Measurements from ENCODE around the gene ASPHD1. TPM values are rescaled to one million over a fixed set of nuclear protein-coding genes. Genes with fewer than 3 reads are reported as not detected.
"Not testable (repeated sequence)": the region's sequence is repeated elsewhere in the genome, so short reads cannot be mapped to it uniquely, and the experiment has no call there.

The ASPHD1 gene
- total and polyA plus RNA-seq, 11 donors, result 0.20 to 5.3 (median 0.54) TPM; not detected in 4

GRCh38 chr16:29863669-29863984 is 36.7 kb upstream of the ASPHD1 start:
- Histone ChIP-seq H3K4me3 (peak overlapping the region in 9 of 12 donors; percentile 79 to 100 (median 94)), H3K36me3 (peaks cover 0 to 29% (median 24%) of the 10 kb centered on the region in 9 donors), H3K27ac (peak overlapping the region in 11 of 12 donors; percentile 84 to 97 (median 95)), H3K9me3 (no peaks in the 10 kb centered on the region), H3K4me1 (peaks cover 0 to 27% (median 16%) of the 10 kb centered on the region in 12 donors), H3K27me3 (no peaks in the 10 kb centered on the region)
- WGBS, 4 donors, result 28 to 38% (median 35%) methylated on average over 14 to 16 of the region's 16 CpGs
- DNase-seq (no peak), ATAC-seq (no peak)
- intact Hi-C loops (cut with DNase I), result loop anchor here in 8 of 10 donors (2.0 to 10.0 kb wide), 9 partner anchors 41 to 161 kb away; partner anchors contain the start of genes C16orf92 (in 3 of the 8), PAGR1 (in 3 of the 8), HIRIP3 (in 2 of the 8) and INO80E (in 2 of the 8)
- TF ChIP-seq CTCF (IDR thresholded peaks at IDR 0.05) (no peak), POLR2A (IDR thresholded peaks at IDR 0.05) (no peak)

DNA sequence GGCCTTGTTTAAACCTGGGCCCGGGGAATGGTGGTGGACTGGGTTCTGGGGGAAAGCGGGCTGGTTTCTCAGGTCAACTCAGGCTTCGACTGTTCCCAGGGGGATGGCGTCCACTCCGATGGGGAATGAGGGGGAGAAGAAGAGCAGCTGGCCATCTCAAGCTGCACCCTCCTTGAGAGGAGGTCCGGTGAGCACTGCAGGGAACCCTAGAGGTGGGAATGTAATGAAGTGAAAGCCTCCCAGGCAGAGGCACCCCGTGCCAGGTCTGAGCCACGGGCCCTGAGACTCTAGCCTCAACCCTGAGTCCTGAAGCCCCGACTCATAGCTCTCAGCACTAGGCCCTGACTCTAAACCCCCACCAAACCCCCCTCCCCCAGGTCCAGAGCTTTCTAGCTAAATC is 36.1 kb upstream of the ASPHD1 start:
- 78 to 86% (median 78%) methylated on average over 9 of the region's 9 CpGs for WGBS, 4 donors
- intact Hi-C loops (cut with DNase I), result loop anchor here in 8 of 10 donors (5.0 to 10.0 kb wide), 8 partner anchors 42 to 161 kb away; partner anchors contain the start of genes C16orf92 (in 3 of the 8), PAGR1 (in 3 of the 8), HIRIP3 (in 2 of the 8) and INO80E (in 2 of the 8)
- H3K4me3 ChIP-seq, result no peak overlapping the region
- DNase-seq (no peak), ATAC-seq (no peak)
- TF ChIP-seq POLR2A (IDR thresholded peaks at IDR 0.05), result no peak
- TF ChIP-seq CTCF (IDR thresholded peaks at IDR 0.05), result no peak
- no peaks in the 10 kb centered on the region for H3K9me3 ChIP-seq
- H3K27ac ChIP-seq, result no peak overlapping the region
- H3K36me3 ChIP-seq, result peaks cover 0 to 23% (median 18%) of the 10 kb centered on the region in 9 donors
- H3K27me3 ChIP-seq, result no peaks in the 10 kb centered on the region
- H3K4me1 ChIP-seq, result peaks cover 0 to 27% (median 16%) of the 10 kb centered on the region in 12 donors

DNA sequence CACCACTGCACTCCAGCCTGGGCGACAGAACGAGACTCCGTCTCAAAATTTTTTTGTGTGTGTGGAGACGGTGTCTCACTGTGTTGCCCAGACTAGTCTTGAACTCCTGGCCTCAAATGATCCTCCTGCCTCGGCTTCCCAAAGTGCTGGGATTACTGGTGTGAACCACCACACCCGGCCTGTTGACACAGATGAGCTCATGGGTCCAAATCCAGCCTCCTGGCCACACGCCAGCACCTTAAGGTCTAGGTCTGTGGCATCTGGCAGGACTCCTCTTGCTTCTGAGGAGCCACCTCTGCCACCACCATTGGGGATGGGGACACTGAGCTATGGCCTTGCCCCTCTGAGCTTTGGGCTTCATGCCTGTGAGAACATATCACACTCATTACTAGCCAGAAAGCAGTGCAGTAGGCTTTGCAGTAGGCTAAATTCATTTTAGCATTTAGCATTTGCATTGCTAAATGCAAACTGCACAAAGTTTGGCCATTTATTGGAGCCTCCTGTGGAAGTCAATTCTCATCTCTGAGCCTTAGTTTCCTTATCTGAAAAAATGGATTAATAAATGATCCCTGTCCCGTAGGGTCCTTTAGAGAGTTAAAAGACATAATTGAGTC is 31.8 kb upstream of the ASPHD1 start:
- no peaks in the 10 kb centered on the region for H3K36me3 ChIP-seq
- peaks cover 0 to 5% (median 0%) of the 10 kb centered on the region in 12 donors for H3K4me1 ChIP-seq
- no peak overlapping the region for H3K27ac ChIP-seq
- H3K4me3 ChIP-seq, result no peak overlapping the region
- WGBS, 4 donors, result 76 to 82% (median 77%) methylated on average over 8 of the region's 8 CpGs
- ATAC-seq (no peak), DNase-seq (no peak)
- TF ChIP-seq CTCF (IDR thresholded peaks at IDR 0.05), result no peak
- no peak for TF ChIP-seq POLR2A (IDR thresholded peaks at IDR 0.05)
- intact Hi-C loops (cut with DNase I), result loop anchor here in 3 of 10 donors (10.0 kb wide), 2 partner anchors 136 to 156 kb away; partner anchors contain the start of gene C16orf92 (in 1 of the 3)
- no peaks in the 10 kb centered on the region for H3K27me3 ChIP-seq
- H3K9me3 ChIP-seq, result no peaks in the 10 kb centered on the region

DNA sequence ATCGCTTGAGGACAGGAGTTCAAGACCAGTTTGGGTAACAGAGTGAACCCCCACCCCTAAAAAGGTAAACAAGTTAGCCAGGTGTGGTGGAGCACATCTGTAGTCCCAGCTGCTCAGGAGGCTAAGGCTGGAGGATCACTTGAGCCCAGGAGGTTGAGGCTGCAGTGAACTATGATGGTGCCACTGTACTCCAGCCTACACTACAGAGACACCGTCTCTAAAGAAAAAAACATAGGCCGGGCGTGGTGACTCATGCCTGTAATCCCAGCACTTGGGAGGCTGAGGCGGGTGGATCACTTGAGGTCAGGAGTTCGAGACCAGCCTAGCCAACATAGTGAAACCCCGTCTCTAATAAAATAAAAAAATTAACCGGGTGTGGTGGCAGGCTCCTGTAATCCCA is 31.2 kb upstream of the ASPHD1 start:
- not testable (repeated sequence) for H3K4me3 ChIP-seq, ATAC-seq, H3K27me3 ChIP-seq, H3K9me3 ChIP-seq, H3K27ac ChIP-seq, H3K36me3 ChIP-seq, H3K4me1 ChIP-seq, DNase-seq
- 92 to 94% (median 93%) methylated on average over 8 of the region's 8 CpGs for WGBS, 4 donors
- intact Hi-C loops (cut with DNase I), result loop anchor here in 3 of 10 donors (10.0 kb wide), 2 partner anchors 136 to 156 kb away; partner anchors contain the start of gene C16orf92 (in 1 of the 3)

Measured in heart left ventricle (tissue), 16 donors.